ENCODE data around the gene DMXL1. TPM values are rescaled to one million over a fixed set of nuclear protein-coding genes. Genes with fewer than 3 reads are reported as not detected.

Gene DMXL1
- total RNA-seq, 1 experiment from 2014 or later: 20.6 TPM

DNA sequence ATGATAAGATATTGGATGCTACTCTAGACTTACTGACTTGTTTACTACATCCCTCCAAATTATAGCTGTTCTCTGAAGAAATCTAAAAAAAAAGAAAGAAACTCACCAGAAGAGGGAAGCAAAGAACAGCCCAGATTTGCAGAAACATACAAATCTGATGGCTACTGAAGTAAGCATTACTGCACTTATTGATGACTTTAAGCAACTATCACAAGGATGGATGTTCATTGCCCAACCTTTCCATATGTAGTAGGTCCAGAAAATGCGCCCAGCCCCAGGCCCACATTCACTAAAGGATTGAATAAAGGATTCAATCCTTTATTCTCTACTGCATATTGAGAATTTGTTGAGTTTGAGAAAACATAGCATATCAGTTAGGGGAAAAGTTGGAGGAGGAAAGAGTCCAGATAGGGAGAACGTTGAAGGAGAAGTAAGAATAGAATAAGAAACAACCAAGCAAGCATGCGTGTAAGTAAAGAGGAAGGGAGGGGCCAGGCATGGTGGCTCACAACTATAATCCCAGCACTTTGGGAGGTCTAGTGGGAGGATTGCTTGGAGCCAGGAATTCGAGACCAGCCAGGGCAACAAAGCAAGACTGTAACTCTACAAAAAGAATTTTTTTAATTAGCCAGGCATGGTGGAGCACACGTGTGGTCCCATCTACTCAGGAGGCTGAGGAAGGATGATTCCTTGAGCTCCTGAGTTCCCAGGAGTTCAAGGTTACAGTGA is 48.7 kb upstream of the DMXL1 start:
- no TSS peak for BruUV-seq (replicated peaks)
- intact Hi-C loops (cut with micrococcal nuclease): loop anchor here (1.0 to 5.0 kb wide), 6 partner anchors 15 to 390 kb away; partner anchors contain the start of gene DMXL1
- Histone ChIP-seq H3K4me1 (ENCODE audit: insufficient read depth, low read length) (peaks cover 16% of the 10 kb centered on the region), H3K36me3 (ENCODE audit: low read depth, low read length) (no peaks in the 10 kb centered on the region), H3K9me2 (replicated peaks; ENCODE audit: low read length) (no peaks in the 10 kb centered on the region), H3K9ac (ENCODE audit: low read length) (no peak overlapping the region), H3K27ac (ENCODE audit: low read length) (no peak overlapping the region), H3K79me2 (ENCODE audit: low read length) (no peaks in the 10 kb centered on the region), H3K27me3 (ENCODE audit: low read length) (no peaks in the 10 kb centered on the region), H3K9me3 (ENCODE audit: low read length) (no peaks in the 10 kb centered on the region), H4K20me1 (ENCODE audit: low read length) (no peaks in the 10 kb centered on the region), H2AFZ (ENCODE audit: low read length) (no peak overlapping the region), H3F3A (ENCODE audit: low read length, unreplicated experiment) (no peaks in the 10 kb centered on the region), H3K4me2 (ENCODE audit: low read length) (no peak overlapping the region), H3K4me3 (ENCODE audit: low read length) (no peak overlapping the region)
- DNase-seq: peak; percentile 50
- CTCF ChIA-PET: interaction anchor here (0.7 to 1.2 kb wide), 3 partner anchors 33 to 389 kb away, joined by 3 to 12 read pairs (median 6); partner anchors contain the start of gene DMXL1
- POLR2A ChIA-PET (ENCODE audit: unreplicated experiment): no interaction called here
- TF ChIP-seq EZH2phosphoT487 (IDR thresholded peaks at IDR 0.05; ENCODE audit: borderline replicate concordance, low read length): no peak
- TF ChIP-seq, protein P1, sequence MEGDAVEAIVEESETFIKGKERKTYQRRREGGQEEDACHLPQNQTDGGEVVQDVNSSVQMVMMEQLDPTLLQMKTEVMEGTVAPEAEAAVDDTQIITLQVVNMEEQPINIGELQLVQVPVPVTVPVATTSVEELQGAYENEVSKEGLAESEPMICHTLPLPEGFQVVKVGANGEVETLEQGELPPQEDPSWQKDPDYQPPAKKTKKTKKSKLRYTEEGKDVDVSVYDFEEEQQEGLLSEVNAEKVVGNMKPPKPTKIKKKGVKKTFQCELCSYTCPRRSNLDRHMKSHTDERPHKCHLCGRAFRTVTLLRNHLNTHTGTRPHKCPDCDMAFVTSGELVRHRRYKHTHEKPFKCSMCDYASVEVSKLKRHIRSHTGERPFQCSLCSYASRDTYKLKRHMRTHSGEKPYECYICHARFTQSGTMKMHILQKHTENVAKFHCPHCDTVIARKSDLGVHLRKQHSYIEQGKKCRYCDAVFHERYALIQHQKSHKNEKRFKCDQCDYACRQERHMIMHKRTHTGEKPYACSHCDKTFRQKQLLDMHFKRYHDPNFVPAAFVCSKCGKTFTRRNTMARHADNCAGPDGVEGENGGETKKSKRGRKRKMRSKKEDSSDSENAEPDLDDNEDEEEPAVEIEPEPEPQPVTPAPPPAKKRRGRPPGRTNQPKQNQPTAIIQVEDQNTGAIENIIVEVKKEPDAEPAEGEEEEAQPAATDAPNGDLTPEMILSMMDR (conservative IDR thresholded peaks at IDR 0.05; ENCODE audit: low read depth, low read length): peak; percentile 67
- ATAC-seq: peak; percentile 25; the same call in 1 of the 2 replicates

DNA sequence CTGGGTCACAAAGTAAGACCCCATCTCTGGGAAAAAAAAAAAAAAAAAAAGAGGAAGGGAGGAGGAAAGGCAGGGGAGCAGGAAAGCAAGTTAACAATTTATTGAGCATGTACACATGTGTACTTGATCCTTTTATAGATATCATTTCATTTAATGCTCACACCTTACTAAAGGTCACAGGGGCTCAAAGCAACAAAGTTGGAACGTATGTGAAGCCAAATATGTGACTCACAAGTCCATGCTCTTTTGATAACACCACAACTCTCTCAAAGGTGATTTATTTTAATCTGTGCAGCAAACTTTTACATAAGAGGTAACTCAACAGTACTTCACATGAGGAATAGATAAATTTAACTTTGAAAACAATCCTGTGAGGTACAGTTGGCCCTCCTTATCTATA is 48.1 kb upstream of the DMXL1 start:
- ChIA-PET POLR2A (ENCODE audit: unreplicated experiment) (no interaction called here), CTCF (no interaction called here)
- Histone ChIP-seq H3K9me2 (replicated peaks; ENCODE audit: low read length) (no peaks in the 10 kb centered on the region), H3K9ac (ENCODE audit: low read length) (no peak overlapping the region), H3K27me3 (ENCODE audit: low read length) (no peaks in the 10 kb centered on the region), H3F3A (ENCODE audit: low read length, unreplicated experiment) (no peaks in the 10 kb centered on the region), H3K36me3 (ENCODE audit: low read depth, low read length) (no peaks in the 10 kb centered on the region), H3K4me2 (ENCODE audit: low read length) (no peak overlapping the region), H2AFZ (ENCODE audit: low read length) (no peak overlapping the region), H3K4me3 (ENCODE audit: low read length) (no peak overlapping the region), H4K20me1 (ENCODE audit: low read length) (no peaks in the 10 kb centered on the region), H3K4me1 (ENCODE audit: insufficient read depth, low read length) (peaks cover 12% of the 10 kb centered on the region), H3K79me2 (ENCODE audit: low read length) (no peaks in the 10 kb centered on the region), H3K9me3 (ENCODE audit: low read length) (no peaks in the 10 kb centered on the region), H3K27ac (ENCODE audit: low read length) (no peak overlapping the region)
- DNase-seq (no peak), ATAC-seq (no peak)
- no TSS peak for BruUV-seq (replicated peaks)
- TF ChIP-seq, protein P1 (conservative IDR thresholded peaks at IDR 0.05; ENCODE audit: low read depth, low read length): no peak
- TF ChIP-seq EZH2 (IDR thresholded peaks at IDR 0.05; ENCODE audit: low read length, unreplicated experiment): no peak
- TF ChIP-seq EZH2phosphoT487 (IDR thresholded peaks at IDR 0.05; ENCODE audit: borderline replicate concordance, low read length): no peak
- intact Hi-C loops (cut with micrococcal nuclease): loop anchor here (1.0 to 5.0 kb wide), 6 partner anchors 14 to 390 kb away; partner anchors contain the start of gene DMXL1

DNA sequence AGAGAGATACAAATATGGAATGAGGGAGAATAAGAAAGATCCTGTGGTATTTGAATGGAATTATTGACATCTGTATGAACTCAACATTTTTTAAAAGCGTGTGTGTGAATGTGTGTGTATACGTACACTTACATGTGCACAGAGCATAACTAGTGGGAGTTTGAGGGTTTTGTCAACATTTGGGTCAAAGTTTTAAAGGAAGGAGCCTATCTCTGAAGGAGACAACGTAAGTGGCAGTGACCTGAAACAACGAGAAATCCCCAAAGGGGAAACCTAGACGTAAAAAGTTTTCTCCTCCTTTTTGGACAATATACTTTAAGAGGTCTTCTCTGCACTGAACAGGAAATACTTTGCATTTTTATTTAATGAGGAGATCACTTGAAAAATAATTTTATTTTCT is 42.3 kb upstream of the DMXL1 start:
- ChIA-PET POLR2A (ENCODE audit: unreplicated experiment) (no interaction called here), CTCF (no interaction called here)
- no peaks in the 10 kb centered on the region for H4K20me1 ChIP-seq (ENCODE audit: low read length)
- no peak overlapping the region for H3K9ac ChIP-seq (ENCODE audit: low read length)
- H3K79me2 ChIP-seq (ENCODE audit: low read length): no peaks in the 10 kb centered on the region
- no peaks in the 10 kb centered on the region for H3K27me3 ChIP-seq (ENCODE audit: low read length)
- BruUV-seq (replicated peaks): no TSS peak
- no peak overlapping the region for H3K4me2 ChIP-seq (ENCODE audit: low read length)
- no peaks in the 10 kb centered on the region for H3F3A ChIP-seq (ENCODE audit: low read length, unreplicated experiment)
- TF ChIP-seq, protein P1 (conservative IDR thresholded peaks at IDR 0.05; ENCODE audit: low read depth, low read length): no peak
- TF ChIP-seq EZH2 (IDR thresholded peaks at IDR 0.05; ENCODE audit: low read length, unreplicated experiment) (no peak), EZH2phosphoT487 (IDR thresholded peaks at IDR 0.05; ENCODE audit: borderline replicate concordance, low read length) (no peak)
- intact Hi-C loops (cut with micrococcal nuclease): no loop called here
- no peaks in the 10 kb centered on the region for H3K36me3 ChIP-seq (ENCODE audit: low read depth, low read length)
- no peaks in the 10 kb centered on the region for H3K9me3 ChIP-seq (ENCODE audit: low read length)
- no peaks in the 10 kb centered on the region for H3K4me1 ChIP-seq (ENCODE audit: insufficient read depth, low read length)
- no peak for DNase-seq
- no peak for ATAC-seq
- H3K4me3 ChIP-seq (ENCODE audit: low read length): no peak overlapping the region
- H3K9me2 ChIP-seq (replicated peaks; ENCODE audit: low read length): no peaks in the 10 kb centered on the region
- no peak overlapping the region for H2AFZ ChIP-seq (ENCODE audit: low read length)
- no peak overlapping the region for H3K27ac ChIP-seq (ENCODE audit: low read length)
